ENCODE data around the gene CEP72.
A peak's percentile ranks its signal among the peaks of the same experiment; 100 is the strongest.

The CEP72 gene

DNA sequence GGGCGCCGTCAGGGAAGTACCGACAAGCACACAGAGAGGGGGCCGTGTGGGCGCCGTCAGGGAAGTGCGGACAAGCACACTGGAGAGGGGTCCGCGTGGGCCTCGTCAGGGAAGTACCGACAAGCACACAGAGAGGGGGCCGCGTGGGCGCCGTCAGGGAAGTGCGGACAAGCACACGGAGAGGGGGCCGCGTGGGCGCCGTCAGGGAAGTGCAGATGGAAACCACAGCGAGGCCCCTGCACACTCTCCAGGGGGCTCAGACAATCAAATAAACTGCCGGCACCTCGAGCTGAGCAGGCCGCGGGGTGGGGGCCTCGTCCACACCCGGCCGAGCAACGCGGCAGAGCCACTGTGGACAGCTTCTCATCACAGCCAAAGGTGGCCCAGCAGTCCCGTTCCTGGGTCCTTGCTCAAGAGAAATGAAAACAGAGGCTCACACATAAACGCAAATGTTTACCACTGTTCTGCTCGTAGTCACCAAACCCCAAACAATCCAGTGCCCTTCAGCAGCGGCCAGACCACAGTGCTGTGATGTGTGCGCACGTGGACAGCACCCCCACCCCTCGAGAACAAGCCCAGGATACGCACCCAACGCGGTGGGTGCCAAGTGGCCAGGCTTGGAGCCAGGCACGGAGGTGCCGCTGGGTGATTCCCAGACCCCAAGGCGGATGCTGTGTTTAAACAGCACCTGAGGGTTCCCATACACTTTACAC is 56.3 kb downstream of the CEP72 start:
- DNase-seq (ENCODE audit: low read depth) = no peak
- TF ChIP-seq, protein P1, sequence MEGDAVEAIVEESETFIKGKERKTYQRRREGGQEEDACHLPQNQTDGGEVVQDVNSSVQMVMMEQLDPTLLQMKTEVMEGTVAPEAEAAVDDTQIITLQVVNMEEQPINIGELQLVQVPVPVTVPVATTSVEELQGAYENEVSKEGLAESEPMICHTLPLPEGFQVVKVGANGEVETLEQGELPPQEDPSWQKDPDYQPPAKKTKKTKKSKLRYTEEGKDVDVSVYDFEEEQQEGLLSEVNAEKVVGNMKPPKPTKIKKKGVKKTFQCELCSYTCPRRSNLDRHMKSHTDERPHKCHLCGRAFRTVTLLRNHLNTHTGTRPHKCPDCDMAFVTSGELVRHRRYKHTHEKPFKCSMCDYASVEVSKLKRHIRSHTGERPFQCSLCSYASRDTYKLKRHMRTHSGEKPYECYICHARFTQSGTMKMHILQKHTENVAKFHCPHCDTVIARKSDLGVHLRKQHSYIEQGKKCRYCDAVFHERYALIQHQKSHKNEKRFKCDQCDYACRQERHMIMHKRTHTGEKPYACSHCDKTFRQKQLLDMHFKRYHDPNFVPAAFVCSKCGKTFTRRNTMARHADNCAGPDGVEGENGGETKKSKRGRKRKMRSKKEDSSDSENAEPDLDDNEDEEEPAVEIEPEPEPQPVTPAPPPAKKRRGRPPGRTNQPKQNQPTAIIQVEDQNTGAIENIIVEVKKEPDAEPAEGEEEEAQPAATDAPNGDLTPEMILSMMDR (IDR thresholded peaks at IDR 0.05; ENCODE audit: low read length, missing control alignments) = no peak
- no peak overlapping the region for H3K4me3 ChIP-seq (replicated peaks; ENCODE audit: low read depth, low read length)

DNA sequence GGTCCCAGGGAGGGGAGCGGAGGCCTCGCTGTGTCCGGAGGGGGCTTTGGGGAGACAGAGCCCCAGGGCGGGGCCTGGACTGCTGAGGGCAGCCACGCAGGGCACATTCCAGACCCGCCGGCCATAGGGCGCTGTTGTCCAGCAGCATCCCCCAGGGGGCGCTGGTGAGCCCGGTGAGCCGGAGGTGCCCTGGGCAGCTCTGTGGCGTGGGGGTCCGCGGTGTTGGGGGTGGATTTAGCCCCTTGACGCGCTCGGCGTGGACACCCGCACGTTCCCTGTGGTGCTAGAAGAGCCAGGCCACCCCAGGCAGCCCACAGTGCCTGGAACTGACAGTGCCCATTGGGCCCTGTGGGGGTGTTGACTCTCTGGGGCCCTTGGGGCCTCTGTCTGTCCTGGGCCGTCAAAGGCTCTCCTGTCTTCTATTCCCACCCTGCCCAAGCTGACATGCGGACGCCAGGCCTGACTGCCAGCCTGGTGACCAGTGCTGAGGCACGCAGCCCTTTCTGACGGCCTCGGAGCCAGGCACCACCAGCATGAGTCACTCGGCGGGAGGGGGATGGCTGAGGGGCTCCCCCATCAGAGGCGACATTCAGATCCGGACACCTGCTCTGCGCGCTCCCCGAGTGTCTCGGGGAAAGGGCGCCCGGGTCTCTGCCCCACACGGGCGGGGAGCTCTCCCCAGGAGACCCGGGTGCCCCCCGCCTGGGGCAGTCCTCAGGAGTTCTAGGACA is 57.1 kb downstream of the CEP72 start:
- H3K4me3 ChIP-seq (replicated peaks; ENCODE audit: low read depth, low read length) = no peak overlapping the region
- TF ChIP-seq, protein P1 (IDR thresholded peaks at IDR 0.05; ENCODE audit: low read length, missing control alignments) = peak; percentile 61
- peak; percentile 16 for DNase-seq (ENCODE audit: low read depth)

DNA sequence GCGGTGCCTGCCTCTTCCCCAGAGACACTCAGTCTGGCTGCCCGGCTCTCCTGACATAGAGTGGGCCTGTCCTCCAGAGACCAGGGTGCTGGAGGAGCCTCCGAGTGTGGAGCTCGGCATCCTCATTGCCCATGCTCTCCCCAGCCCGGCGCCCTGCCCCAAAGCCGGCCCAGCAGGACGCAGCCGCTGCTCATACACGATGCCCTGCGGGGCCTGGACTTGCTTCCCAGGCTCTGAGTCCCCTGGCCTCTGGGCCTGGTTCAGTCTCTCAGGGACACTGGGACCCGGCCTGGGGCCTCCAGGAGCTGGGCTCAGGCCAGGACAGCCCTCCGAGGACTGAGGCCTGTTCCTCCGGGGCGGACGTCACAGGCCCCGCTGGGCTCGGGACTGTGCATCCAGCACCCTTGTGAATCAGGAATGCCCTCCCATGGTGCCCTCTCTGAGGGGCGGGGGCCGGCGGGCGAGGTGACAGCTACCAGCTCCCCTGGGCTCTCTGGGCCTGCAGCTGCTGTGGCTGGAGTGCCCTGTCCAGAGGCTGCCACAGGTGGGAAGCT is 57.8 kb downstream of the CEP72 start:
- H3K4me3 ChIP-seq (replicated peaks; ENCODE audit: low read depth, low read length) = no peak overlapping the region
- no peak for DNase-seq (ENCODE audit: low read depth)
- TF ChIP-seq, protein P1 (IDR thresholded peaks at IDR 0.05; ENCODE audit: low read length, missing control alignments) = no peak

DNA sequence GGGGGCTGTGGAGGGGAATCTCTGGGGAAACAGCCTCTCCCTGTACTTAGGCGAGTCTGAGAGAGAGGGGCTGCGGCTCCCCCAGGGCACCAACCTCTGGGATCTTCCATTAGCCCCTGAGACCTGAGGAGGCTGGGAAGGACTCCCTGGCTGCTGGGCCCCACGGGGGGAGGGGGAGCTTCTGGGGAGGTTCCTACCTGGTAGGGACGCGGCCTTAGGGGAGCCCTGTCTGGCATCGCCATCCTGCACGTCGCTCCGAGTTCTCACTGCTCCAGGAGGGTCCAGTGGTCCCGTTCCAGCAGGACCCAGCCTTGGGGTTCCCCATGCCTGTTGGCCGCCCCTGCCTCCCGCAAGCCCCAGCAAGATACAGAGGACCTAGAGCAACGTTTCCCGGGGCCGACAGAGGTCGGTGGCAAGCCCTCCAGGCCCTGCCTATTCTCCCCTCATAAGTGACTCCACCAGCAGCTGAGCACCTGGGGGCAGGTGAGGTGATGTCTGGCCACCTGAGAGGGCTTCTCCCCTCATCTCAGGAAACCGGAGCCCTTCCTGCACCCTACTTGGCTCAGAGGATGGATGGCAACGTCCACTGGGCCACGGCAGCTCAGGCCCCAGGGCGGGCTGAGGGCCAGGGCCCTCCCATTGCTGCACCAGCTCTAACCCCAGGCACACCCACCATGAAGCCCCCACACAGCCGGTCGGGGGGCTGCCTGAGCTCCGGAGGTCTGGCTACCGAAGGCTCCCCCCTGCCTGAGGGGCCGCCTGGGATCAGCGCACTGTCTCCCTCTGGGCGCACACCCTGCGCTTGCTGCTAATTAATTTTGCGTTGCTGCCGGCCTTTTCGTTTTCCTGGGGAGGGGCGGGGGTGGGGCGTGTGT is 58.5 kb downstream of the CEP72 start:
- DNase-seq (ENCODE audit: low read depth) = no peak
- TF ChIP-seq, protein P1 (IDR thresholded peaks at IDR 0.05; ENCODE audit: low read length, missing control alignments) = no peak
- H3K4me3 ChIP-seq (replicated peaks; ENCODE audit: low read depth, low read length) = no peak overlapping the region

DNA sequence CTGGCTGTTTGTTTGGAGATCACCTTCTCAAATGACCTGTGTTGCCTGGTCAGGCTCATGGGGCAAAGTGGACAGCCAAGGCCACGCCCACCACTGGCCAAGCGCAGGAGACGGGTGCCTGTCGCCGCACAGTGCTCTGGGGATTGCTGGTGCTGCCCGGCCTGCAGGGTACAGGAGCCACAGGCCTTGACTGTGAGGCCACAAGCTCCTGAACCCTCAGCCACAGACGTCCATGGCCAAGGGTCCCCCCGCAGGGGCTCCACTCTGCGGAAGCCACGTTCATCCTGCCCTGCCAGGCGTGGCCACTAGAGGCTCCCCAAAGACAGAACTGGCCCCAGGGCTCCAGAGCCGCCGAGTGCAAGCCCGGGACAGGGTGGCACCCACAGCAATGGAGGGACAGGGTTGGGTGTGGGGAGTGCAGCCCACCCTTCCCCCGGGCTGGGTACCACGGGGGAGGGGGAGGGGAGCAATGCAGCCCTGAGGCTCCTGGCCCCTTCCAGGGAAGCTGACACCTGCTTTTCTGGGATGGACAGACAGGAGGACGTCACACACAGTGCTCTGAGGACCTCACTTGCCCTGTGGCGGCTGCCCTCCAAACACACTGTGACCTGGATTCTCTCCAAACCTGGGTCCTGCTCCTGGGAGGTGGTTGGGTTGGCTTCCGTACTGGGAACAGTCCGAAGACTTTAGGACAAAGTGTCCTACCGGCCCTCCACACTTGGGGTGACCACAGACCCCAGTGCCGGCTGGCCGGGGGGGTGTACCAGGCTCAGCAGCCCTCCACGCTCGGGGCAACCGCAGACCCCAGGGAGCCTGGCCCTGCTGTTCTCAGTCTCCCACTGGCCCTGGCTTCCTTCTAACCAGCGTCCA is 59.6 kb downstream of the CEP72 start:
- TF ChIP-seq, protein P1 (IDR thresholded peaks at IDR 0.05; ENCODE audit: low read length, missing control alignments) = peak; percentile 88
- H3K4me3 ChIP-seq (replicated peaks; ENCODE audit: low read depth, low read length) = no peak overlapping the region
- DNase-seq (ENCODE audit: low read depth) = peak; percentile 60
